ENCODE results near the gene U2SURP. TPM values are rescaled to one million over a fixed set of nuclear protein-coding genes. Genes with fewer than 3 reads are reported as not detected.

The U2SURP gene
- total RNA-seq, 1 experiment from 2014 or later, result 168 TPM

DNA sequence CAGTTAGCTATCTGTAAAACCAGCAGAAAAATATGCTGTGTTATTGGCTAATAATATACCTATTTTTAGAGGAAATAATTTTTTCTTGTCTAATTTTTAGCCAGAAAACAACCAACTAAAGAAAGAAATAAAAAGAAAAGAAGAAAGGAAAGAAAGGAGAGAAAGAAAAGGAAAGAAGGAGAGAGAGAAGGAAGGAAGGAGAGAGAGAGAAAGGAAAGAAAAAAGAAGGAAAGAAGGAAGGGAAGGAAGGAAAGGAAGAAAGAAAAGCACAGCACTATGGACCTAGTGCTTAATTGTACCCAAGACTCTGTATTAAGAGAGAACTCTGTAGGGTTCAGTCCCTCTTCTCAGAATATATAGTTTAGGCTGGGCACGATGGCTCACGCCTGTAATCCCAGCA is 34.6 kb upstream of the U2SURP start:
- Histone ChIP-seq H2AFZ (ENCODE audit: low read length) (no peak overlapping the region), H3K9me3 (ENCODE audit: control insufficient read depth, low read depth, low read length) (no peaks in the 10 kb centered on the region), H2BK120ac (ENCODE audit: low read depth, low read length, poor library complexity, severe bottlenecking) (no peak overlapping the region), H3K56ac (ENCODE audit: insufficient read length, low read depth, low read length) (no peak overlapping the region), H3K4ac (ENCODE audit: low read depth, low read length) (no peak overlapping the region), H3K9ac (ENCODE audit: extremely low read depth, insufficient read length, low read length) (no peak overlapping the region), H3K79me1 (ENCODE audit: insufficient read depth, low read depth, low read length, poor library complexity, severe bottlenecking) (no peaks in the 10 kb centered on the region), H3K23ac (ENCODE audit: insufficient read length, low read depth, low read length) (no peak overlapping the region), H4K8ac (replicated peaks; ENCODE audit: insufficient read length, low read depth, low read length) (no peak overlapping the region), H3K18ac (ENCODE audit: insufficient read length, low read depth, low read length) (no peak overlapping the region), H4K20me1 (ENCODE audit: control insufficient read depth, insufficient read depth, insufficient read length) (no peaks in the 10 kb centered on the region), H2BK5ac (ENCODE audit: insufficient read length, low read length) (no peak overlapping the region), H2BK15ac (ENCODE audit: low read depth, low read length) (no peak overlapping the region), H3K27me3 (ENCODE audit: insufficient read depth, low read length) (peaks cover 7% of the 10 kb centered on the region; the same call in 1 of the 2 replicates), H3K27ac (ENCODE audit: insufficient read length, low read depth, low read length) (no peak overlapping the region), H2AK5ac (ENCODE audit: insufficient read length, low read length) (no peak overlapping the region), H3T11ph (ENCODE audit: low read length) (no peak overlapping the region), H3K14ac (ENCODE audit: insufficient read depth, low read length) (no peak overlapping the region), H2BK20ac (ENCODE audit: low read depth, low read length, poor library complexity, severe bottlenecking) (no peak overlapping the region), H3K79me2 (ENCODE audit: insufficient read depth, low read length) (no peaks in the 10 kb centered on the region), H3K23me2 (ENCODE audit: insufficient read length, low read depth, low read length, poor library complexity, severe bottlenecking) (peaks cover 4% of the 10 kb centered on the region), H4K5ac (ENCODE audit: insufficient read length, low read depth, low read length) (no peak overlapping the region), H3K4me2 (ENCODE audit: insufficient read depth, insufficient read length, low read length) (no peak overlapping the region), H4K91ac (ENCODE audit: insufficient read length, low read depth, low read length) (no peak overlapping the region), H3K4me1 (ENCODE audit: insufficient read depth, low read length) (no peaks in the 10 kb centered on the region), H2BK12ac (ENCODE audit: insufficient read length, low read depth, low read length) (no peak overlapping the region)
- no peak for TF ChIP-seq CTCF (conservative IDR thresholded peaks at IDR 0.05)
- Mint-ChIP-seq H3K36me3 (ENCODE audit: insufficient read depth in 1 of 3, low read depth in 3 of 3) (peaks cover 2 to 7% (median 6%) of the 10 kb centered on the region in 3 experiments; a peak in 5 of 7 replicates), H3K4me3 (no peak overlapping the region), H3K9me3 (peaks cover 2 to 6% of the 10 kb centered on the region in 2 experiments; a peak in 2 of 5 replicates), H3K27me3 (ENCODE audit: low read depth) (peaks cover 44% of the 10 kb centered on the region), H3K27ac (no peak overlapping the region; a peak in 1 of 7 replicates), H3K4me1 (peaks cover 13 to 16% of the 10 kb centered on the region in 2 experiments)
- no peak for DNase-seq
- no CpG with 5 or more reads among the region's 2 CpGs for WGBS (ENCODE audit: extremely low coverage, insufficient read length, low lambda C conversion rate)

Data from H9 (cell line).